ENCODE measurements around the gene DLL4. TPM values are rescaled to one million over a fixed set of nuclear protein-coding genes. Genes with fewer than 3 reads are reported as not detected.

DLL4 gene
- total and polyA plus RNA-seq, 10 of the 15 experiments (the other 5 are each of a cell fraction or from before 2014, with no cell fraction given): 0.04 to 0.16 (median 0.09) TPM; not detected in 6

DNA sequence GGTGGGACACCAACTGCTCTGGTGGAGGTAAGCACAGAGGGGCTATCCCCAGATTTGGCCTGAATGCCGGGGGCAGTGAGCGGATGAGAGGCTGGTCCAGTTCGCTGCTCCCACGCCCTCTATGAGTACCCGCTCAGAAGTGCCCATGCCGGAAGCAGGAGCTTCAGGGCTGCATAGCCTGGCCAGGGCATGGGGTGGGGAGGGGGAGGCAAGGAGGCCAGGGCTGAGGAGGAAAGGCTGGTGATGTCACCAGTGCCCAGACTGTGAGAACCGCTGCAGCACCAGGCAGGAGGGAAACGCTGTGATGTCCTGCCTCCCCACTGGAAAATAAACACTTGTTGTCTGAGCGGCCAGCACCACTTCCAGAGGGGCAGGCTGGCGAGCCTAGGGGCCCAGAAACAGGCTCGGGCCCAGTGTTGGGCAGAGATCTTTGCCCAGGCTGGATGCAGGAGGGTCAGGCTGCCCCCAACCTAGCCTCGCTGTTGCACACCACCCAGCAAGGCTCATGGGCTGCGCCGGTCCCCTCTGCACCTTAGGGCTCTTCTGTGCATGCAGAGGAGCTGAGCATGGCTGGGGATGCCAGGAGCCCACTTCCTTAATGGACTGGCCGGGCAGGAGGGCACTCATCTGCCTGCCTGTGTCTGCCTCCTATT, 10.9 kb upstream of the DLL4 start:
- BruUV-seq (replicated peaks): no TSS peak
- Histone ChIP-seq H3K9ac (ENCODE audit: control insufficient read depth, insufficient read depth, low read length) (no peak overlapping the region), H3K4me2 (ENCODE audit: control insufficient read depth, insufficient read depth) (no peak overlapping the region), H3K27ac (ENCODE audit: control insufficient read depth, insufficient read depth) (no peak overlapping the region), H3K79me2 (ENCODE audit: control insufficient read depth, insufficient read depth, low read length) (no peaks in the 10 kb centered on the region), H4K20me1 (ENCODE audit: control insufficient read depth, insufficient read depth) (no peaks in the 10 kb centered on the region), H3K27me3 (replicated peaks in 1 of 2; ENCODE audit: control insufficient read depth in 2 of 2, insufficient read depth in 2 of 2, low read length in 1 of 2) (no peaks in the 10 kb centered on the region; a peak in 2 of 4 replicates), H2AFZ (ENCODE audit: control insufficient read depth, low read depth, low read length) (no peak overlapping the region), H3K4me3 (no peak overlapping the region), H3K4me1 (ENCODE audit: control insufficient read depth, insufficient read depth, low read length) (no peaks in the 10 kb centered on the region), H3K9me3 (replicated peaks; ENCODE audit: control insufficient read depth, insufficient read depth, low read length) (no peaks in the 10 kb centered on the region), H3K36me3 (ENCODE audit: control insufficient read depth in 2 of 2, insufficient read depth in 2 of 2, low read length in 1 of 2) (no peaks in the 10 kb centered on the region)
- in situ Hi-C loops (cut with MboI) (no loop called here), intact Hi-C loops (cut with micrococcal nuclease; ENCODE audit: unreplicated experiment) (no loop called here)
- CTCF ChIA-PET: interaction anchor here (1.1 to 6.1 kb wide), 5 partner anchors 12 to 268 kb away, joined by 3 to 30 read pairs (median 4); no protein-coding TSS in a partner anchor
- POLR2A ChIA-PET: no interaction called here
- RAD21 ChIA-PET (ENCODE audit: unreplicated experiment): interaction anchor here (0.6 kb wide), 1 partner anchor 10 kb away, joined by 3 read pairs; no protein-coding TSS in a partner anchor
- SMC1A ChIA-PET (ENCODE audit: uncharacterized antibody, unreplicated experiment): no interaction called here
- ATAC-seq (no peak), DNase-seq (ENCODE audit: low read depth, low spot score) (no peak), FAIRE-seq (no peak)
- TF ChIP-seq ZNF622 (IDR thresholded peaks at IDR 0.05): no peak
- no peak for TF ChIP-seq STAT3 (IDR thresholded peaks at IDR 0.05; ENCODE audit: low read depth, low read length)
- no peak for TF ChIP-seq RELA (IDR thresholded peaks at IDR 0.05; ENCODE audit: borderline replicate concordance, partially characterized antibody)
- no peak for TF ChIP-seq TARDBP (IDR thresholded peaks at IDR 0.05; ENCODE audit: borderline replicate concordance)
- TF ChIP-seq CEBPB (IDR thresholded peaks at IDR 0.05; ENCODE audit: borderline replicate concordance in 1 of 2, low read depth in 2 of 2, low read length in 2 of 2): no peak
- TF ChIP-seq, protein P1, sequence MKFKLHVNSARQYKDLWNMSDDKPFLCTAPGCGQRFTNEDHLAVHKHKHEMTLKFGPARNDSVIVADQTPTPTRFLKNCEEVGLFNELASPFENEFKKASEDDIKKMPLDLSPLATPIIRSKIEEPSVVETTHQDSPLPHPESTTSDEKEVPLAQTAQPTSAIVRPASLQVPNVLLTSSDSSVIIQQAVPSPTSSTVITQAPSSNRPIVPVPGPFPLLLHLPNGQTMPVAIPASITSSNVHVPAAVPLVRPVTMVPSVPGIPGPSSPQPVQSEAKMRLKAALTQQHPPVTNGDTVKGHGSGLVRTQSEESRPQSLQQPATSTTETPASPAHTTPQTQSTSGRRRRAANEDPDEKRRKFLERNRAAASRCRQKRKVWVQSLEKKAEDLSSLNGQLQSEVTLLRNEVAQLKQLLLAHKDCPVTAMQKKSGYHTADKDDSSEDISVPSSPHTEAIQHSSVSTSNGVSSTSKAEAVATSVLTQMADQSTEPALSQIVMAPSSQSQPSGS (IDR thresholded peaks at IDR 0.05; ENCODE audit: low read length): no peak
- 57% methylated on average over 15 of the region's 15 CpGs for WGBS (ENCODE audit: insufficient coverage, insufficient replicate concordance, low lambda C conversion rate, missing lambda C conversion rate)

Data from GM12878 (cell line).